Muscle layer of colon (tissue), 2 donors: ENCODE results near the gene RORC.

ENCODE experiments used
- H3K27ac ChIP-seq: one replicate; pipeline ENCODE4 v1.7.0; 2013; ENCODE audit warnings: low read depth, mild to moderate bottlenecking, low read length, moderate library complexity
- H3K27me3 ChIP-seq, 2 donors: one replicate each; pipeline ENCODE4 v1.7.0; 2013; ENCODE audit warnings: low read length in 2 of 2, mild to moderate bottlenecking in 2 of 2; ENCODE audit not compliant: insufficient read depth in 2 of 2, control insufficient read depth in 1 of 2
- H3K36me3 ChIP-seq: one replicate; pipeline ENCODE4 v1.7.0; 2013; ENCODE audit warnings: mild to moderate bottlenecking, low read length; ENCODE audit not compliant: insufficient read depth
- H3K4me1 ChIP-seq: one replicate; pipeline ENCODE4 v1.7.0; 2013; ENCODE audit warnings: mild to moderate bottlenecking, low read length; ENCODE audit not compliant: insufficient read depth
- H3K4me3 ChIP-seq, 2 donors: one replicate each; pipeline ENCODE4 v1.7.0; 2013; ENCODE audit warnings: low read length in 2 of 2, low read depth in 1 of 2, mild to moderate bottlenecking in 1 of 2, moderate library complexity in 1 of 2
- H3K9ac ChIP-seq: one replicate; pipeline ENCODE4 v1.7.0; 2013; ENCODE audit warnings: low read length
- H3K9me3 ChIP-seq: one replicate; pipeline ENCODE4 v1.7.0; 2013; ENCODE audit warnings: mild to moderate bottlenecking, low read length
- donor health status: abdominal sarcoma.
- donor health status: Adenocarcinoma of cecum.

Gene RORC

DNA sequence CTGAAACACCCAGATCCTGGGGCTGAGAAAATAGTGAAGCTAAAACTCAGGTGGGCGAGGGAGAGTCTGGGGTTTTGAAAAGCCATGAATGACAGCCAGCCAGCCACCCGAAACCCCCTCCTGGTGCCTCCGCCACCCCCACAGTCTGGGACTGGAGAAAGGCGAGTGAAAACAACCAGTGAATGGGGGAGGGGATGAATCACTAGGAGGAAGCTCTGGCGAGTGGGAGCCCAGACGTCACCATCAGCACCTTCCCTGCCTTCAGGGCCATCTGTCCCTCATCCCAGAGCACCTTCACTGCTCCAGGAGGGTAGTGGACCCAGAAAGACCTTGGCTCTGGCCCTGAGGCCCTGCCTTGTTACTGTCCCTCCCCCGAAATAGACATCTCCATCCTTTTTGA is 9.2 kb downstream of the RORC start:
- no peaks in the 10 kb centered on the region for H3K36me3 ChIP-seq
- H3K27me3 ChIP-seq, result peaks cover 0 to 1% of the 10 kb centered on the region in 2 donors
- no peak overlapping the region for H3K4me3 ChIP-seq
- H3K9me3 ChIP-seq, result no peaks in the 10 kb centered on the region
- no peak overlapping the region for H3K27ac ChIP-seq
- H3K9ac ChIP-seq, result no peak overlapping the region
- H3K4me1 ChIP-seq, result no peaks in the 10 kb centered on the region

GRCh38 chr1:151820940-151821339 is 10.7 kb downstream of the RORC start:
- Histone ChIP-seq H3K4me3 (no peak overlapping the region), H3K9ac (no peak overlapping the region), H3K9me3 (no peaks in the 10 kb centered on the region), H3K27ac (no peak overlapping the region), H3K4me1 (no peaks in the 10 kb centered on the region), H3K36me3 (no peaks in the 10 kb centered on the region), H3K27me3 (peaks cover 0 to 5% of the 10 kb centered on the region in 2 donors)

DNA sequence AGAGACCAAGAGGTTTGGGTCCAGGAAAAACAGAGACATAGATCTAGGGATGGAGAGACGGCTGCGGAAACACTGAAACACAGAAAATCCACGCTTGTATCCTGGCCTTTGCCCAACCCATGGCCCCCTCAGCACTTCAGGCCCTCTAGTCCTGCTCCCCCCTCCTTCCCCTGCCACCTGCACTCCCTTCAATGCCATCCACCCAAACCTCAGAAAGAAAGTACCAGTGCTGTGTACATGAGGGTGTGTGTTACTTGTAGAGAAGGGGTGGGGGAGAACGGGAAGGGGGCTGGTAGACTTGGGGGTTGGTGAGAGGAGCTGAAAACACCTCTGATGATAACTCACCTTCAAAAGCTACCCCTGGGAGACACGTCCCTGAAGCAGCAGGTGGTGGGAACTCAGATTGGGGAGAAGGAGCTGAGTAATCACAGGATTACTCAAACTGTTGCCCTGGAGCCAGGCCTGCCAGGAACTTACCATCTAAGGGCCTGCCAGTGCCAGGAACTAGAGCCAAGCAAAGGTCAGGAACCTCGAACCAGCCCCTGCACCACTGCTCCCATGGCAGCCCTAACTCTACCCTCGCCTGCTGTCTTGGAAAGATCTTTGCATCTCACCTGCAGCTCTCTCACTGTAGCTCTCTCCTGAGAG is 11.5 kb downstream of the RORC start:
- Histone ChIP-seq H3K27me3 (peaks cover 0 to 5% of the 10 kb centered on the region in 2 donors), H3K36me3 (no peaks in the 10 kb centered on the region), H3K4me3 (no peak overlapping the region), H3K27ac (no peak overlapping the region), H3K9ac (no peak overlapping the region), H3K4me1 (no peaks in the 10 kb centered on the region), H3K9me3 (no peaks in the 10 kb centered on the region)

DNA sequence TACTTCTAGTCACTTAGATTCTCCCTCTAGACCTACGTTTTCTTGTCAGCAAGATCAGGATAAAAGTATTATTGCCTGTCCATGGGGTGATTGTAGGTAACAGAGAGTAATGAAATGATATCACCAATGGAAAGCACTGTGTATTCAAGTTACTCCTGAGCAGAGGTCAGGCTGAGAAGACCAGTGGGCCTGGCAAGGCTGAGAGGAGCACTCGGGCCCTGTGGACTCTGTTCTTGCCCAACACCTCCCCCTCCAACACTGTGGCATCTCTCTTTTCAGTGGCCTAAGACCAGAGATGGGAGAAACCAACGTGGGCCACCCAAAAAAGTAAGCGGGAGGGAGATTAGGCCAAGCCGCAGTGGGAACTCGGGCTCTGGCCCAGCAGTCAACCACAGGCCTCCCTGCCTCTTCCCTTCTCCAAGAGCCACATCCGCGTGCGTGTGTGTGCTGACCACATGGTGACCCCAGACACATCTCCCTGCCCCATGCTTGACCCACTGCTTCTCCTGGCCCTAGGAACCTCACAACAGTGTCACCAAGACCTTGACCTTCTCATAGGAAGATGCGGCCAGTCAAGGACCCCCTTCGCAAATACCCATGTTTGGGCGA is 12.3 kb downstream of the RORC start:
- H3K4me3 ChIP-seq, result no peak overlapping the region
- H3K27me3 ChIP-seq, result peaks cover 0 to 5% of the 10 kb centered on the region in 2 donors
- no peaks in the 10 kb centered on the region for H3K4me1 ChIP-seq
- no peaks in the 10 kb centered on the region for H3K9me3 ChIP-seq
- no peak overlapping the region for H3K9ac ChIP-seq
- H3K27ac ChIP-seq, result no peak overlapping the region
- no peaks in the 10 kb centered on the region for H3K36me3 ChIP-seq

DNA sequence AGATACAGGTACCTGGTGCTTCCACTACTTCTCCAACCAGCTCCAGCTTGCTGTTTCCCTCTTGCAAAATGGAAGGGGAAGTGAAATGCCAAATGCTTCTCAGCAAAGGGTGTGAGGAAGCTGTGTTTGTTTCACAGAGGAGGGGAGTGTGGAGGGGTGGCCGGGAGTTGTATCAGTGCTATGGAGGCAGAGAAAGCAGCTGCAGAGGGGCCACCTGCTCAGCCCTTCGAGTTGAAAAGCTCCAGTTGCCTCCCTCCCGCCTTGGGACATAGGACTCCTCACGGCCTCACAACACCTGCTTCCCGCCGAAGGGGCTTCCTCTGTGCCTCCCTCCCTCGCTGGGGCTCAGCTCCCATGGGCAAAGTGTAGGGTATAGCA is 14.3 kb downstream of the RORC start:
- H3K4me3 ChIP-seq, result no peak overlapping the region
- no peak overlapping the region for H3K27ac ChIP-seq
- H3K9ac ChIP-seq, result no peak overlapping the region
- H3K36me3 ChIP-seq, result no peaks in the 10 kb centered on the region
- peaks cover 0 to 5% of the 10 kb centered on the region in 2 donors for H3K27me3 ChIP-seq
- no peaks in the 10 kb centered on the region for H3K9me3 ChIP-seq
- H3K4me1 ChIP-seq, result no peaks in the 10 kb centered on the region

DNA sequence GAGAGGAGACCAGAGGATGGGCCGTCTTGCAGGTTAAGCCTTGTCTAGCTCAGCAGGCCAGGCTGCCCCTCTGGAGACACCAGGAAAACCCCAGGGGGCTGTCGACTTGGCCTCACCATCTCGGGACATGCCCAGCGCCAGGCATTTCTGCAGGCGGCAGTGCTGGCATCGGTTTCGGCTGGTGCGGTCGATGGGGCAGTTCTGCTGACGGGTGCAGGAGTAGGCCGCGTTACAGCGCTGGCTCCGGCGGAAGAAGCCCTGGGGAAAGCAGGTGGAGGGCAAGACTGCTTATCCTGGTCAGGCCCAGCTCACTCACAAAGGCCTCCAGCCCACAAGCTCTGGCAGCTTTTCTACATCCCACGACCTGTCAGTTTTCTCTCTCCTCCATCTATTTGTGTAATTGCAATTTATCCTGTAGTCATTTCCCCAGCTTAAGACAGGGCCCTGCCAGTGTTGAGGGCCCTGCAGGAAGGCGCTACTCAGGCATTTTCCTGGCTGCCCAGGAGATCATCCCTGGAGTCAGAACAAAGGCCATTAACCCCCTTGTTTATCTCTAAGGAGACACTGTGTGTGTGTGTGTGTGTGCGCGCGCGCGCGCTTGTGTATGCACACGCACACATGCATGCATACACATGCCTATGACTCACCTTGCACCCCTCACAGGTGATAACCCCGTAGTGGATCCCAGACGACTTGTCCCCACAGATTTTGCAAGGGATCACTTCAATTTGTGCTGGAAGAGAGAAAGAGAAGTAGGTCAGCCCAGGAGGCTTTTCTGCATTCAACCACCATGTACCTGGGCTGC is 14.9 kb downstream of the RORC start:
- Histone ChIP-seq H3K9ac (no peak overlapping the region), H3K27ac (no peak overlapping the region), H3K36me3 (no peaks in the 10 kb centered on the region), H3K4me1 (no peaks in the 10 kb centered on the region), H3K4me3 (no peak overlapping the region), H3K9me3 (no peaks in the 10 kb centered on the region), H3K27me3 (peaks cover 0 to 5% of the 10 kb centered on the region in 2 donors)

GRCh38 chr1:151815716-151816327 is 15.8 kb downstream of the RORC start:
- Histone ChIP-seq H3K4me1 (no peaks in the 10 kb centered on the region), H3K9ac (no peak overlapping the region), H3K4me3 (no peak overlapping the region), H3K27ac (no peak overlapping the region), H3K9me3 (no peaks in the 10 kb centered on the region), H3K36me3 (no peaks in the 10 kb centered on the region), H3K27me3 (peaks cover 0 to 5% of the 10 kb centered on the region in 2 donors)

GRCh38 chr1:151814971-151815545 is 16.5 kb downstream of the RORC start:
- Histone ChIP-seq H3K4me1 (no peaks in the 10 kb centered on the region), H3K9me3 (no peaks in the 10 kb centered on the region), H3K9ac (no peak overlapping the region), H3K27me3 (peaks cover 0 to 5% of the 10 kb centered on the region in 2 donors), H3K27ac (no peak overlapping the region), H3K36me3 (no peaks in the 10 kb centered on the region), H3K4me3 (no peak overlapping the region)

DNA sequence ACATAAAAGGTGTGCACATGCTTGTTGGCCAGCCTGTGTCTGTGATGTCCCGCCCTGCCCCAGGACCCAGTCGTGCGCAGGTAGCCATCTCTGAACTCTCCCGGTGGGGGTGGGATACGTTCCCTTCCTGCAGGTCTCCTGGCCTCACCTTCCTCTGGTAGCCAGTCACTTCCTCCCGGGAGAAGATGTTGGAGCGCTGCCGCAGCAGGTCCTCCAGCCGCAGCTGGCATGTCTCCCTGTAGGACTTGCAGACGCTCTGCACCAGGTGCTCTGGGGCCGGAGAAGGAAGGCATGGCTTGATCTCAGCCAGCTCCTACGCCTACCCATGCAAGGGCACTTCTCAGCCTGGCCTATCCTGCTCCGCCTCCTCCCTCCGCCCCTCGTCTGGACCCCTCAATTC is 17.2 kb downstream of the RORC start:
- Histone ChIP-seq H3K27ac (no peak overlapping the region), H3K9me3 (no peaks in the 10 kb centered on the region), H3K9ac (no peak overlapping the region), H3K4me1 (no peaks in the 10 kb centered on the region), H3K27me3 (peaks cover 0 to 5% of the 10 kb centered on the region in 2 donors), H3K36me3 (no peaks in the 10 kb centered on the region), H3K4me3 (no peak overlapping the region)

DNA sequence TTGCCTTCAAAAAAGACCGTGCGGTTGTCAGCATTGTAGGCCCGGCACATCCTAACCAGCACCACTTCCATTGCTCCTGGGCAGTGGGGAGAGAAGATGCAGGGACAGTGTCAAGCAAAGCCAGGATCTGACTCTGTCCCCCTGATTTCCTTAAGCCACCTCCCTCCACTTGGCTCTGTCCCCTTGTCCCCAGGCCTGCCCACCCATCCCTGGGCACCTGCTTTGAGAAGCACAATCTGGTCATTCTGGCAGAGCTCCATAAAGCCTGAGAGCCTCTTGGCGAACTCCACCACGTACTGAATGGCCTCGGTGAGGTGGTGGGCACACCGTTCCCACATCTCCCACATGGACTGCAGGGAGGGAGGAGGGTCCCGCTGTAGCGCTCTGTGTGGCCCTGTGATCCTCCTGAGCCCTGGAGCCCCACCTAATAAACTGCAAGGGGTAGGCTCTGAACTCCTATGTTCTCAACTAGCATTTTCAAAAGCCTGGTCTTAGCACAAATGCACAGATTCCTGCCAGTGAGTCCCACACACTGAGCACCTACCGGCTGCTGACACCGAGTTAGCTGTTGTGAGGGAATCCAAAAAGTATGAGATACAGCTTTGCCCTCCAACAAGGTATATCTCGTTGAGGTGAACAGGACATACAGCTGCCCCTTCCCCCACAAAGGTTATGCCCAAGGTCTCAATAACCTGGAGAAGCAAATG is 18.2 kb downstream of the RORC start:
- H3K36me3 ChIP-seq, result no peaks in the 10 kb centered on the region
- peaks cover 0 to 5% of the 10 kb centered on the region in 2 donors for H3K27me3 ChIP-seq
- H3K27ac ChIP-seq, result no peak overlapping the region
- no peak overlapping the region for H3K9ac ChIP-seq
- H3K4me1 ChIP-seq, result no peaks in the 10 kb centered on the region
- no peaks in the 10 kb centered on the region for H3K9me3 ChIP-seq
- no peak overlapping the region for H3K4me3 ChIP-seq

DNA sequence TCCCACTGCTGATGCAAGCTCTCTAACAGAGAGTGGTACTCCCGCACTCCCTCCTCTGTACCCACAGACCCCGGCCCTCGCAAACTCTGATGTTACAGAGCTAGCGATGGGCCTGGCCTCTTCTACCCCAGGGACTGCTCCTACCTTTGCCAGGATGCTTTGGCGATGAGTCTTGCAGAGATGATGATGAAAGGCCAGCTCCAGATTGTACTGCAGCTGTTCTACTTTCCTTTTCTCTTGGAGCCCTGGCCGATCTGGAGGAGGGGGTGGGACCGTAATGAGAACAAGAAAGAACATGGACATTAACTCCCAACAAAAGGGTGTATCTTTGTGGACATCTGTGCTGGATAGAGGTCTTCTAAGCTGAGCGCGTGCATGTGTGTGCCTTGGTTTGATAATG is 20.4 kb downstream of the RORC start:
- Histone ChIP-seq H3K27ac (no peak overlapping the region), H3K36me3 (no peaks in the 10 kb centered on the region)

More for the DNA sequence above, 20.4 kb downstream of the RORC start:
- no peaks in the 10 kb centered on the region for H3K27me3 ChIP-seq
- no peaks in the 10 kb centered on the region for H3K4me1 ChIP-seq
- H3K9ac ChIP-seq, result no peak overlapping the region
- H3K9me3 ChIP-seq, result no peaks in the 10 kb centered on the region
- H3K4me3 ChIP-seq, result no peak overlapping the region
